KOPT-K1 (cell line): ENCODE results near the gene STING1.
A peak's percentile ranks its signal among the peaks of the same experiment; 100 is the strongest.
"Not testable (repeated sequence)": the region's sequence is repeated elsewhere in the genome, so short reads cannot be mapped to it uniquely, and the experiment has no call there.

Experiments used
- H3K27ac ChIP-seq: fragments of 200-600 bp; sonication (generic); 2 replicates; pipeline ENCODE4 v1.5.1; 2016; ENCODE audit warnings: antibody characterized with exemption, mild to moderate bottlenecking, low read depth, low read length; ENCODE audit not compliant: poor library complexity, severe bottlenecking
- H3K36me3 ChIP-seq: fragments of 200-600 bp; sonication (generic); 2 replicates; pipeline ENCODE4 v1.5.1; 2017; ENCODE audit warnings: antibody characterized with exemption, mild to moderate bottlenecking, low read length, moderate library complexity; ENCODE audit not compliant: insufficient read depth
- H3K9me3 ChIP-seq: fragments of 200-600 bp; sonication (generic); 2 replicates; pipeline ENCODE4 v1.5.1; 2017; ENCODE audit warnings: antibody characterized with exemption, low read length, mild to moderate bottlenecking; ENCODE audit not compliant: insufficient read depth, poor library complexity, severe bottlenecking

Gene STING1

DNA sequence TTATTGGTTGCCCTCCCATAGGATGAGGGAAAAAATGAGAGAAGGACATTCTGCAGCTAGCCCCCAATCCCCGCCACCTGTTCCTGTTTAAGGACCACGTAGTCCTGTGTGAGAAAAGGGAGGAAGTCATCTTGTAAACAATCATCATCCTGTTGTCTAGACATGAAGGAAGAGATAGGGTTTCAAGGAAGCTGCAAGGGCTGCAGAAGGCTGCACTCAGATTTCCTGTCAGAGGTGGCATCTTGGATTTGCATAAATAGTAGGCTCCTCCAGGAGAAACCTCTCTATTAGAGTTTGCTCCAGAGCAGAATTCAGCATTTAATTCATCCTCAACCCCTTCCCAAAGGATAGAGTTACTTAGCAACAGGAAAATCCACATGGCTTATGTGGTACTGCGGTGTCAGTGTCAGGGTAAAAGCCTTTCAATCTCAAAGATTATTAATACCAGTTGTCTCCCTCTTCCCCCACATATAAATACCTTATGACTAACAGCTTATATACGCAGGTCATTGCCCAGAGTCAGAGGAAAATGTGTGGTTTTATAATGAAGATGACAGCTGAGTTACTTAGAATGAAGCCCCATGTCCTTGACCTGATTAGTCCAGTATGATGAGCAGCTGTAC lies 38.6 kb downstream of the STING1 start:
- no peaks in the 10 kb centered on the region for H3K9me3 ChIP-seq
- H3K36me3 ChIP-seq, result no peaks in the 10 kb centered on the region
- H3K27ac ChIP-seq, result no peak overlapping the region

DNA sequence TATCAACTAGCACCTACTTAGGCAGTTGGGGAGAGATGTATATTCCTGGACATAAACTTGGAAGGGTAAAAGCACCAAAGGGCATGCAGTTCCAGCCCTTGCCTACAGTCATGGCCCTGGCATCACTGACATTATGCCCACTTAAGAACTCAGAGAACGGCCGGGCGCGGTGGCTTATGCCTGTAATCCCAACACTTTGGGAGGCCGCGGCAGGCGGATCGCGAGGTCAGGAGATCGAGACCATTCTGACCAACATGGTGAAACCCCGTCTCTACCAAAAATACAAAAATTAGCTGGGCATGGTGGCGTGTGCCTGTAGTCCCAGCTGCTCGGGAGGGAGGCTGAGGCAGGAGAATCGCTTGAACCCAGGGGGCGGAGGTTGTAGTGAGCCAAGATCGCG lies 42.1 kb downstream of the STING1 start:
- H3K9me3 ChIP-seq, H3K36me3 ChIP-seq, H3K27ac ChIP-seq: not testable (repeated sequence)

DNA sequence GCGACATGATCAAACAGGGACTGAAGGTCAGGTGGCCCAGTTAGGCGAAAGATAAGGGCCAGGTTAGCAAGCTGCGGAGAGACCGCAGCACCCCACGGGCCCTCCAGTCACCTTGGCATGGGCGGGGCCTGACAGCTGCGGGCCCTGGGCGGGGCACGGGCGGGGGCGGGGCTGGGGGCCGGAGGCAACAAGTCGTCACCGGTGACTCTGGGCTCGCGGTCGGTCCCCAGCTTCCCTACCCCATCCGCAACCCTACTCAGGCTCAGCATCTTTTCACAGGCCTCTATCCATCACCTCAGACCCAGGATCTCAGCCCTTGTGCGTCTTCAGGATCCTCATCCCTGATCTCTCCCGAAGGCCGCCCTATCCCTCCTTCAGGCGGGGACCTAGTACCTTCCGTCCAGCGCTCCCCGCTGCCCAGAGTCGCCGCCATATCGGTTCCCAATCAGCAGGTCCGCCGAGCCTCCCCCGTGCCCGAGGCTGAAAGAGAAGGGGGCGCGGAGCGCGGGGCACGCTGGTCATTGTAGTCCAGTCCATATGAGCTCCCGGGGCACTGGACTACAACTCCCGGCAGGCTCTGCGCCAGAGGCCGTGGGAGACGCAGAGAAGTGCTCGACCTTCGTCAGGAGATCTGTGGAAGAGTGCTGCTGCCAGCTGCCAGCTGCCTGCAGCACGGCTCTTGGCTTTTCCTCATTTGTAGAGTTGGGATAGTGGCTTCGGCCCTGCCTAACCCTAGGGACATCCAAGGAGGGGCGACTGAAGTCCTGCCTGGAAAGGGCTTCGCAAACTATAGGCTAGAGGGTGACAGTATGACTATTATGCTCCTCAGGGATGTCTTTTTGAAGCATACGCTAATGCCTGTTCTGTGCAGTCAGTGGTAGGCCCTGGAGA lies 43.3 kb downstream of the STING1 start, which contains the start of gene DNAJC18:
Gene DNAJC18, minus strand, starts transcription at position 513 of the 891 bp plus-strand sequence. Its CDS starts 80 bp downstream, at position 433.
- Histone ChIP-seq H3K27ac (peak within 1 kb of the TSS; percentile 76), H3K9me3 (no peaks in the 10 kb centered on the region), H3K36me3 (no peaks in the 10 kb centered on the region)

DNA sequence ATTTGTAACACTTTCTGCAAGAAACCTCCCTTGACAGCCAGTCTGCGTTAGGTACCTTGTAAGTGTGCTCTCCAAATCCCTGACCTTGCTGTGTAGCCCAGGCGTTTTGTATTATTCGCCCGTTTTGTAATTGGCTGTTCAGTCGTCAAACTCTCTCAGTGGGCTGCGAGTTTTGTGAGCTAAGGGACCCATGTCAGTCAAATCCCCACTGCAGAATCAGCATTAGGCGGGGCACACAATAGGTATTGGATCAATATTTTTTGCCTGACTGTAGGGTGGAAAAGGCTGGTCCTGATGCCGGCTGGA lies 43.9 kb downstream of the STING1 start:
- Histone ChIP-seq H3K9me3 (no peaks in the 10 kb centered on the region), H3K27ac (peak overlapping the region; percentile 76), H3K36me3 (no peaks in the 10 kb centered on the region)

DNA sequence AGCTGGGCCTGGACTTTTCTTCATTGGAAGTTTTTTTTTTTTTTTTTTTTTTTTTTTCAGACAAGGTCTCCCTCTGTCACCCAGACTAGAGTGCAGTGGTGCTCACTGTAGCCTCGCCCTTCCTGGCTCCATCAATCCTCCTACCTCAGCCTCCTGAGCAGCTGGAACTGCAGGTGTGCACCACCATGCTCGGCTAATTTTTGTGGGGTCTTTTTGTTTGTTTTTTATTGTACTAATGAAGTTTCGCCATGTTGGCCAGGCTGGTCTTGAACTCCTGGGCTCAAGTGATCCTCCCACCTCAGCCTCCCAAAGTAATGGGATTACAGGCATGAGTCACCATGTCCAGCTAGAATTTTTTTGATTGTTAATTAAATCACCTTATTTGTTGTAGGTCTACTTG lies 46.9 kb downstream of the STING1 start:
- H3K9me3 ChIP-seq, result no peaks in the 10 kb centered on the region
- no peaks in the 10 kb centered on the region for H3K36me3 ChIP-seq
- H3K27ac ChIP-seq, result no peak overlapping the region

DNA sequence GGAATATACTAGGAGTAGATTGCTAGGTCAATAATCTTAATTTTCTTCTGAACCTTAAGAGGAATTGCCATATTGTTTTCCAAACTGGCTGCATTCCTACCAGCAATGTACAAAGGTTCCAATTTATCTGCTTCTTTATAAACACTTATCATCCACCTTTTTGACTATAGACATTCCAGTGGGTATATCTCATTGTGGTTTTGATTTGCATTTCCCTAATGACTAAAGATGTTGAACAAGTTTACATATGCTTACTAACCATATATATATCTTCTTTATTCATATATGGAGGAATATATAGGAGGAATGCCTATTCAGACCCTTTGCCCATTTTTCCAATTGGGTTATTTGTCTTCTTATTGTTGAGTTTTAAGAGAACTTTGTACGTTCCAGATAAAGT lies 50.9 kb downstream of the STING1 start:
- Histone ChIP-seq H3K27ac (no peak overlapping the region), H3K9me3 (no peaks in the 10 kb centered on the region), H3K36me3 (0 out of 2 replicates have a peak, but pooled peaks cover 4% of the 10 kb centered on the region)

DNA sequence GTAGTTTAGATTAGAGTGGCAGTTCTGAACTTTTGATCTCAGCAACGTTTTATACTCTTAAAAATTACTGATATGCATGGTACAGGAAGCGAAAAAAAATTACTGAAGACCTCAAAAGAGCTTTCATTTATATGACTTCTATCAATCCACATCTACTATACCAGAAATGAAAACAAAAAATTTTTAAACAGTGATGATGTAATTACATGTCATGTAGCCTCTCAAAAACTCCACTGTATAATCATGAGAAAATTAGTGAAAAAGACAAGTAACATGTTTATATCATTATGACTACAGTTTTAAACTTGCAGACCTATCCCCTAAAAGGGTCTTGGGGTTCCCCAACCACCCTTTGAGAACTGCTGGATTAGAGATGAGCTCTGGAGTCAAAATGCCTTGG lies 52.5 kb downstream of the STING1 start:
- Histone ChIP-seq H3K9me3 (no peaks in the 10 kb centered on the region), H3K27ac (no peak overlapping the region), H3K36me3 (peaks cover 4% of the 10 kb centered on the region; the same call in 1 of the 2 replicates)

DNA sequence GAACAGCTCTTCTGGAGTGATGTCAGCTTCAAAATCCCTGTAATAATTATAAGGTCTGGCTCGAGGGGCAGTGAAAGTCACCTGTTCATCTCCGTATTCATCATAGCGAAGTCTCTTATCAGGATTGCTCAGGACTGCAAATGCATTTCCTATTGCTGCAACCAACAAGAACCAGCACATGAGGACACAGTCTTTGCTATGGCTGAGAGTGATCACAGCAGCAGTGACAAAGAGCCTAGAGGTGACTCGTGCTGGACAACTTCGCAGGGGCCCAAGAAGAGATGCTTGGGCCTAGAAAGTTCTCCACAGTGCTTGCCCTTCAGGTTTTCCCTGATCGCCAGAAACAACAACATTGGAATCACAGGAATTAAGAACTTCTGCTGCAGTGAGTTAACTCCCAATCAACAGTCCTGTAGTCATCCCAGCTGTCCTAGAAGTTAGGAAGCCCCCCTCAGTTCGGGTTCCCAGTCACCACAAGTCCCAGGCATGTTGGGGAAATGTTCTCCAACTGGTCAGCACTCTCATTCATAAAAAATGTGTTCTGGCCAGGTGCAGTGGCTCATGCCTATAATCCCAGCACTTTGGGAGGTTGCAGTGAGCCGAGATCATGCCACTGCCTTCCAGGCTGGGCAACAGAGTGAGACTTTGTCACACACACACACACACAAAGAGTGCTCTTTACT lies 56.2 kb downstream of the STING1 start:
- no peaks in the 10 kb centered on the region for H3K9me3 ChIP-seq
- peaks cover 15% of the 10 kb centered on the region; the same call in 1 of the 2 replicates for H3K36me3 ChIP-seq
- H3K27ac ChIP-seq, result no peak overlapping the region
